Activated B cell treated with CpG ODN at 0.5 μM for 24 hours (primary cell): ENCODE measurements around the gene PAK5. TPM values are rescaled to one million over a fixed set of nuclear protein-coding genes. Genes with fewer than 3 reads are reported as not detected.

Experiments
- ATAC-seq: fragments of 200-7000 bp; cut with Tn5 transposase; one replicate; pipeline ENCODE4 v1.10.0; 2021; ENCODE audit warnings: low read depth, mild to moderate bottlenecking, moderate library complexity
- CTCF ChIA-PET: fragments of 350-600 bp; sonication (Branson Sonifier 250); formaldehyde crosslinking; loops from one replicate; lab custom pipeline; 2021; ENCODE audit warnings: antibody characterized with exemption; lab: Charles Lee
- POLR2A ChIA-PET: fragments of 350-600 bp; sonication (Branson Sonifier 250); formaldehyde crosslinking; loops from one replicate; lab custom pipeline; 2021; ENCODE audit warnings: antibody characterized with exemption; lab: Charles Lee
- DNase-seq: peaks from one replicate; pipeline ENCODE4 v3.0.0; 2022
- H3K27ac Mint-ChIP-seq: one replicate; pipeline ENCODE4 v1.8.0; 2020; ENCODE audit warnings: mixed read lengths
- H3K27me3 Mint-ChIP-seq: one replicate; pipeline ENCODE4 v1.8.0; 2021; ENCODE audit warnings: mixed read lengths
- H3K36me3 Mint-ChIP-seq: one replicate; pipeline ENCODE4 v1.8.0; 2021; ENCODE audit warnings: low read depth, mixed read lengths
- H3K4me1 Mint-ChIP-seq: one replicate; pipeline ENCODE4 v1.8.0; 2021; ENCODE audit warnings: mixed read lengths
- H3K4me3 Mint-ChIP-seq: one replicate; pipeline ENCODE4 v1.8.0; 2020; ENCODE audit warnings: mild to moderate bottlenecking, mixed read lengths
- H3K9me3 Mint-ChIP-seq: one replicate; pipeline ENCODE4 v1.8.0; 2020; ENCODE audit warnings: mixed read lengths
- intact Hi-C: fragments of 100-400 bp; cut with micrococcal nuclease; formaldehyde crosslinking; loops from one replicate; pipeline ENCODE4 v1.15.1; 2024
- total RNA-seq: library from RNA; stranded (reverse); gene quantifications from 2 replicates; pipeline ENCODE4 v1.2.3, GENCODE V29; 2022
- TF ChIP-seq, protein P1 (sequence below): fragments of 200-600 bp; IDR thresholded peaks from one replicate; pipeline ENCODE4 v1.8.0; 2022; ENCODE audit warnings: antibody characterized with exemption, mild to moderate bottlenecking

The PAK5 gene
- total RNA-seq, 1 donor from 2014 or later, result not detected

GRCh38 chr20:9503526-9504245, 335.2 kb downstream of the PAK5 start:
- CTCF ChIA-PET, result no interaction called here
- H3K36me3 Mint-ChIP-seq, result no peaks in the 10 kb centered on the region
- H3K4me1 Mint-ChIP-seq, result peaks cover 11% of the 10 kb centered on the region
- H3K27me3 Mint-ChIP-seq, result peaks cover 34% of the 10 kb centered on the region
- DNase-seq (no peak), ATAC-seq (no peak)
- H3K27ac Mint-ChIP-seq, result no peak overlapping the region
- no peak overlapping the region for H3K4me3 Mint-ChIP-seq
- TF ChIP-seq, protein P1, sequence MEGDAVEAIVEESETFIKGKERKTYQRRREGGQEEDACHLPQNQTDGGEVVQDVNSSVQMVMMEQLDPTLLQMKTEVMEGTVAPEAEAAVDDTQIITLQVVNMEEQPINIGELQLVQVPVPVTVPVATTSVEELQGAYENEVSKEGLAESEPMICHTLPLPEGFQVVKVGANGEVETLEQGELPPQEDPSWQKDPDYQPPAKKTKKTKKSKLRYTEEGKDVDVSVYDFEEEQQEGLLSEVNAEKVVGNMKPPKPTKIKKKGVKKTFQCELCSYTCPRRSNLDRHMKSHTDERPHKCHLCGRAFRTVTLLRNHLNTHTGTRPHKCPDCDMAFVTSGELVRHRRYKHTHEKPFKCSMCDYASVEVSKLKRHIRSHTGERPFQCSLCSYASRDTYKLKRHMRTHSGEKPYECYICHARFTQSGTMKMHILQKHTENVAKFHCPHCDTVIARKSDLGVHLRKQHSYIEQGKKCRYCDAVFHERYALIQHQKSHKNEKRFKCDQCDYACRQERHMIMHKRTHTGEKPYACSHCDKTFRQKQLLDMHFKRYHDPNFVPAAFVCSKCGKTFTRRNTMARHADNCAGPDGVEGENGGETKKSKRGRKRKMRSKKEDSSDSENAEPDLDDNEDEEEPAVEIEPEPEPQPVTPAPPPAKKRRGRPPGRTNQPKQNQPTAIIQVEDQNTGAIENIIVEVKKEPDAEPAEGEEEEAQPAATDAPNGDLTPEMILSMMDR, result no peak
- no peaks in the 10 kb centered on the region for H3K9me3 Mint-ChIP-seq
- intact Hi-C loops, result no loop called here
- POLR2A ChIA-PET, result no interaction called here

- Mint-ChIP-seq H3K27me3 (peaks cover 24% of the 10 kb centered on the region), H3K9me3 (no peaks in the 10 kb centered on the region), H3K4me1 (no peaks in the 10 kb centered on the region), H3K4me3 (no peak overlapping the region), H3K36me3 (no peaks in the 10 kb centered on the region), H3K27ac (no peak overlapping the region)
- CTCF ChIA-PET, result no interaction called here
- POLR2A ChIA-PET, result no interaction called here
- intact Hi-C loops, result no loop called here
- ATAC-seq, result no peak
- TF ChIP-seq, protein P1, result no peak
- no peak for DNase-seq
Observed at GRCh38 chr20:9501473-9501872, 337.4 kb downstream of the PAK5 start.

- H3K27ac Mint-ChIP-seq, result no peak overlapping the region
- no peak overlapping the region for H3K4me3 Mint-ChIP-seq
- H3K36me3 Mint-ChIP-seq, result no peaks in the 10 kb centered on the region
- ChIA-PET POLR2A (no interaction called here), CTCF (no interaction called here)
- intact Hi-C loops, result no loop called here
- H3K4me1 Mint-ChIP-seq, result no peaks in the 10 kb centered on the region
- peaks cover 14% of the 10 kb centered on the region for H3K27me3 Mint-ChIP-seq
- no peak for DNase-seq
- TF ChIP-seq, protein P1, result no peak
- ATAC-seq, result peak; percentile 52
- H3K9me3 Mint-ChIP-seq, result no peaks in the 10 kb centered on the region
Observed at GRCh38 chr20:9500121-9500520, 338.8 kb downstream of the PAK5 start.

GRCh38 chr20:9499126-9499899, 339.6 kb downstream of the PAK5 start:
- no peaks in the 10 kb centered on the region for H3K4me1 Mint-ChIP-seq
- no peaks in the 10 kb centered on the region for H3K9me3 Mint-ChIP-seq
- TF ChIP-seq, protein P1, result no peak
- CTCF ChIA-PET, result no interaction called here
- H3K27ac Mint-ChIP-seq, result no peak overlapping the region
- peaks cover 12% of the 10 kb centered on the region for H3K27me3 Mint-ChIP-seq
- no peak for ATAC-seq
- H3K4me3 Mint-ChIP-seq, result no peak overlapping the region
- intact Hi-C loops, result no loop called here
- POLR2A ChIA-PET, result no interaction called here
- DNase-seq, result no peak
- H3K36me3 Mint-ChIP-seq, result no peaks in the 10 kb centered on the region

GRCh38 chr20:9498322-9498721, 340.6 kb downstream of the PAK5 start:
- Mint-ChIP-seq H3K27me3 (peaks cover 3% of the 10 kb centered on the region), H3K27ac (no peak overlapping the region), H3K9me3 (no peaks in the 10 kb centered on the region), H3K36me3 (no peaks in the 10 kb centered on the region), H3K4me1 (no peaks in the 10 kb centered on the region), H3K4me3 (no peak overlapping the region)
- intact Hi-C loops, result no loop called here
- DNase-seq, result no peak
- ChIA-PET CTCF (no interaction called here), POLR2A (no interaction called here)
- no peak for ATAC-seq
- TF ChIP-seq, protein P1, result no peak
